GM18867 (cell line): ENCODE results near the gene SDCCAG8.

Experiments
- ATAC-seq: cut with Tn5 transposase; IDR thresholded peaks from one replicate; pipeline ENCODE4 v1.9.1; 2021; ENCODE audit warnings: mild to moderate bottlenecking, moderate library complexity; ENCODE audit not compliant: unreplicated experiment

The SDCCAG8 gene

GRCh38 chr1:243415663-243416408 lies 160.0 kb downstream of the SDCCAG8 start:
- no peak for ATAC-seq

GRCh38 chr1:243416495-243416894 lies 160.7 kb downstream of the SDCCAG8 start:
- peak; percentile 39 for ATAC-seq

DNA sequence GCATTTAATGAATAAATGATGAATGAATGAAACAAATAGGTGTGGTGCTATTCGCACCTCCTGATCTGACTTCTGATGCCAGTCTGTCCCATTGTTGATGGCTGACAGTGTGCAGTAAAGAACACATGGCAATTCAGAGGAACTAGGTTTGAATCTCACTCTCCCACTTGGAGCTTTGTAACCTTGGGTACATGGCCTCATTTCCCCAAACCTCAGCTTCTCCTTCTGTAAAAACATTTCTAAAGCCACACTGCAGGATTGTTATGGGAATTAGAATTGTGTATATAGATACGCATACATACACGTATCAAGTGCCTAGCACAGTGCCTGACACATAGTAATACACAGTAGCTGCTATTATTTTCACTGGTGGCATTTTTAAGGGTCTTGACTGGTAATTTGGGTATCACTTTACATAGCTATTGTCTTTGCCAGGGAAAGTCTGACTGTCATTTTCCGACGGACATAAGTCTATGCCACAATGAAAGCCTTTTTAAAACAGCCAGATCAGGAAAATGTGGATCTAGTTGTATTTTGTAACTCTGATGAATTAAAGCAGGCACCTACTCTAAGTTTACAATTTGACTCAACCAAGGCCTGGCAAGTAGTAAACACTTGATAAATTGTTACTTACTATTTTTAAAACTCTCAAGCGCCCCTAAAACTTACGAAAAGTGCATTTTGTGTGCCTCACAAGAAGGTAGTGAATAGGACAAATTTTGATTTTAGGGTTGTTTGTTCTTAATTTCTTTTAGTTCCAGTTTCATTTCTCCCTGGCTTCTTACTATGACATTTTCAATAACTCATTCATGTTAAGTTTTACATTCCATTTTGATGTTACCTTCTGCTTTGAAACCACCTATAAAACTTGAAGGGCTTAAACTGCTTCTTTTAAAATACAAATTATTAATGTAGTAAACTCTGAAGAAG lies 164.4 kb downstream of the SDCCAG8 start:
- ATAC-seq, result no peak

- ATAC-seq, result no peak
Observed at GRCh38 chr1:243420946-243421685, 165.3 kb downstream of the SDCCAG8 start.

- ATAC-seq, result no peak
Observed at GRCh38 chr1:243421784-243422183, 165.9 kb downstream of the SDCCAG8 start.

- ATAC-seq, result no peak
Observed at GRCh38 chr1:243422362-243422761, 166.5 kb downstream of the SDCCAG8 start.

- ATAC-seq, result no peak
Observed at GRCh38 chr1:243428084-243428483, 172.2 kb downstream of the SDCCAG8 start.

GRCh38 chr1:243428617-243429342 lies 172.9 kb downstream of the SDCCAG8 start:
- ATAC-seq, result no peak

DNA sequence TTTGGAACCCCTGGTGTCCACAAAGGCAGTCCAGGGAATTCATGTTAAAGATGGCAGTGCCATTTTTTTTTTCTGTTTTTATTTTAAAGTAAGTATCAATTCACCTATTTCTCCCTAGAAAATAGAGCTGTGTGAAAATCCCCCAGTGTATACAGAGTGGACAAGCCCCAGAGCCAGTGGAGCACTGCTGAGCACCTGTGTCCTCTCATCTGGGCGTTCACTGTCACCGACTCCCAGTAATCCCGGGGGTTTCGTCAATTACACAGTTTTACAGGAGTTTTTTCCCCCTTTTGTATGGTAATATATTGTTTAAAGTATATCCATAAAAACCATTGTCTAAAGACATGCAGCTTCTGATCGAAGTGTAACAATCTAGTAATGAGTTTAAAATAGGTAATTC lies 175.8 kb downstream of the SDCCAG8 start:
- no peak for ATAC-seq

- no peak for ATAC-seq
Observed at GRCh38 chr1:243432136-243432535, 176.3 kb downstream of the SDCCAG8 start.

DNA sequence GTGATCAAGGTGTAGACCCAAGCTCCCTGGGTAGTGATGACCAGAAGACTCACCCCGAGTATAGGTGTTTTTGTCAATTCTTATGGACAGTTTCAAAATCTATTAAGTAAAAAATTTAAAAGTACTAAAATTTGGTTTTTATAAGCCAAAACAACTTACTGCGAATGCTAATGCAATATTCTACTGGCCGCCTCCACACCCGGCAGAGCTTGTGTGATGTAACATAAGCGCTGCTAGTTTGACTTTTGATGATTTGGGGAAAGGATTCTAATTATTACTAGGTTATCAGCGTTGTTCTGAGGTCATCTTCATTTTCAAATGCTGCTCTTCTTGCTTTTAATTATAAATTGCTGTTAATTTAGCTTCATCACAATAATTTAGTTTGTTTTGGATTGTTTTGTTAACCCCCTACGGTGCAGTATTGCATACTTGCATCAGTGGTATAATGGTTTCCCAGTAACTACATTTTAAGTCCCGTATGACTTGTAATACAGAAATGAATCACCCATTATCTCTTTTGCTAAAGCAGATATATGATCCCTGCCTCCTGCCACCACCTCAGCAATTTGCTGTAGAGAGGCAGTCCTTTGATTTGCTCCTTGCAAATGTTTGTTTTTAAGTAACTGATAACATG lies 178.0 kb downstream of the SDCCAG8 start:
- no peak for ATAC-seq

- ATAC-seq, result no peak
Observed at GRCh38 chr1:243434594-243434993, 178.8 kb downstream of the SDCCAG8 start.

GRCh38 chr1:243435836-243436235 lies 180.0 kb downstream of the SDCCAG8 start:
- ATAC-seq, result no peak

- ATAC-seq, result no peak
Observed at GRCh38 chr1:243438146-243438545, 182.3 kb downstream of the SDCCAG8 start.

DNA sequence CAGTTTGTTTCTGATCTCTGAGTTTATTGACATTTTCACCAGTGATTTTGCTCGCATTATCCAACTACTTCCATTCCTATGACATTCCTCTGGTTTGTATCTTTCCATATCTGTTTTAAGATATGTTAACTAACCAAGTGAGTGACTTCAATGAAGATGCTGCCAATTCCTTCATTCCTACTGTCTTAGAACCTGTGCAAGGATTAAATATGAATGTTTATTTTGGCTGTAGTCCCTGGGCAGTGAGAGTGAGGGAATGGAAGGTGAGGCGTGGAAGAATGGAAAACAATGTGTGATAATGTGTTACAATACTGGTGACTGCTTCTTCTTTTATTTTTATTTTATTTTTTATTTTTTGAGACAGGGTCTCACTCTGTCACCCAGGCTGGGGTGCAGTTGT lies 183.0 kb downstream of the SDCCAG8 start:
- no peak for ATAC-seq

DNA sequence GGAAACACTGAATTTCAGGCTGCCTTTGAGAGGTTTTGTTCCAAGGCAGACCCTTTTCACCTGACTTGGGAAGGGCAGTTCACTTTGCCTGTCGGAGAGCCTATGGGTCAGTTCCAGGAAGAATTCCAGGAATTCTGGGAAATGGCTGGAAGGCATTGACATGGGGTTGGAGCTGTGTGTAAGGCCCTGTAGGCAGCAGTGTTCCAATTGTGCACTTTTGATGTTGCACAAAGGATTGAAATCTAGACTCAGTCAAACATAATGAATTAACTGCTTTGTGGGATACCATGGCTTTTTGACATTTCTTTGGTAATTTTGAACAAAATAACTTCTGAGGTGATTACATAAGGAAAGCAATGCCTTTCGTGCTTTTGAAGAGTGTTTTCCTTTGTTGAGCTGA lies 184.6 kb downstream of the SDCCAG8 start:
- ATAC-seq, result no peak

DNA sequence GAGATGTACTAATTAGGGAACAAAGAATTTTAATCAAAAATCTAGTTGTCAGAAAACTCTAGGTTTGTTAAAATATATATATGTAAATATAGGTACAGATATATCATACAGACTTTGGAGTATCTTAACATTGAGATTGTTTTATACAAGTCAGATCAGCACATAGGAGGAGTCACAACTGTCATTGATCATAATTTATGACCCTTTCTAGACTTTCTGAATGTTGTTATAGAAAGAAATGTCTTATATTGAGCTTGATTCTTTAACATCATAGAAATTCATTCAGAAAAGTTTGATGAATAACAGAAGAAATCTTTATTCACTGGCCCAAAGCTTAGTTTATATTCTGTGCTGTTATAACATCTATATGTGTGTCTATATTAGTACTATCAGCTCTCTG lies 185.8 kb downstream of the SDCCAG8 start:
- ATAC-seq, result no peak

GRCh38 chr1:243443557-243443956 lies 187.7 kb downstream of the SDCCAG8 start:
- ATAC-seq, result no peak

DNA sequence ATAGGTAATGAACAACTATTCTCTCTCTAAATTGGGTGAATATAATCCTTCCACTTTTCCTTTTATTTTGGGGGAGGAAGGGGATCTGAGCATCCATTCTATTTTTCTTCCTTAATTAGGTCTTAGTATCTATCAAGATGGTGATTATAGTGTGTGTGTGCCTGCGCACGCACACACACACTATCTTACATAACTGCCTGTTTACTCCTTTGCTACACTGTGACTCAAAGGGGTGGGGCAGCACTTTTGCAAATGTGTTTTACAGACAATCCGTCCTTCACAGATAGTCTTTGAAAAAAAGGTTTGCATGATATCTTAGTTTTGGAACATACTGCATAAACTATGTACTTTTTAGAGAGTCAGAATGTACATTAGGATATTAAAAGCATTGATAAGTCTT lies 191.5 kb downstream of the SDCCAG8 start:
- no peak for ATAC-seq

DNA sequence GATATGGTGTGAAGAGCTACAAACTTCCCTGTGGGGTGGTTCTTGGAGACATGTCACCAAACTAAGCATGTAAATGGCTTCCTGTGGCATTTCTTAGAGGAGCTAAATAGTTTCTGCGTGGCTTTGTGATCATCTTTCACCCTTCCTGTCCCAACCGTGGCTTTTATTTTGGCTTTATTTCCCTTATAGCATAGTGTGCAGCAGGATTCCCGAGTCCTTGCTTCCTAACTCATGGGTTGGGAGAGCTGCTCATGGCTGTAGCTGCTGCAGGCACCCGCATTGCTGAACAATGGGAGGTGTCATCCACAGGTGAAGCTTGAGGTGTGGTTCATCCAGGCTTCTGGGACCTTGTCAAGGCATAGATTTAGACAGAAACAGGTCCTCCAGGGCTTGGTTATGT lies 192.0 kb downstream of the SDCCAG8 start:
- ATAC-seq, result no peak
